ENCODE results near the gene TENT4B.

The TENT4B gene

GRCh38 chr16:50192386-50193050 lies 39.4 kb downstream of the TENT4B start:
- no peaks in the 10 kb centered on the region for H3K27me3 Mint-ChIP-seq
- ATAC-seq (replicated peaks), result no peak
- H3K9me3 Mint-ChIP-seq, result no peaks in the 10 kb centered on the region

GRCh38 chr16:50193594-50193993 lies 40.5 kb downstream of the TENT4B start:
- H3K27me3 Mint-ChIP-seq, result no peaks in the 10 kb centered on the region
- no peak overlapping the region for H3K4me3 Mint-ChIP-seq
- peak overlapping the region; percentile 68 to 81 for H3K27ac Mint-ChIP-seq
- DNase-seq (no peak), ATAC-seq (replicated peaks) (no peak)
- H3K4me1 Mint-ChIP-seq (ENCODE audit: low read depth in 2 of 2), result peaks cover 44 to 61% of the 10 kb centered on the region in 2 donors
- no peaks in the 10 kb centered on the region for H3K9me3 Mint-ChIP-seq
- H3K36me3 Mint-ChIP-seq (ENCODE audit: insufficient read depth), result peaks cover 20% of the 10 kb centered on the region

More at GRCh38 chr16:50192386-50193050, 39.4 kb downstream of the TENT4B start:
- peak overlapping the region; percentile 38 to 81 for H3K27ac Mint-ChIP-seq
- no peak for DNase-seq
- peaks cover 42 to 58% of the 10 kb centered on the region in 2 donors for H3K4me1 Mint-ChIP-seq (ENCODE audit: low read depth in 2 of 2)
- peak overlapping the region in 1 of 2 donors; percentile 3 for H3K4me3 Mint-ChIP-seq
- H3K36me3 Mint-ChIP-seq (ENCODE audit: insufficient read depth), result peaks cover 20% of the 10 kb centered on the region

- Mint-ChIP-seq H3K27me3 (no peaks in the 10 kb centered on the region), H3K27ac (peak overlapping the region; percentile 11 to 30), H3K4me3 (peak overlapping the region; percentile 4 to 48), H3K36me3 (ENCODE audit: insufficient read depth) (peaks cover 19% of the 10 kb centered on the region), H3K9me3 (no peaks in the 10 kb centered on the region), H3K4me1 (ENCODE audit: low read depth in 2 of 2) (peaks cover 47 to 66% of the 10 kb centered on the region in 2 donors)
- ATAC-seq (replicated peaks), result no peak
- DNase-seq, result no peak
Measured at GRCh38 chr16:50195276-50195675, 42.2 kb downstream of the TENT4B start.

GRCh38 chr16:50195756-50196155 lies 42.6 kb downstream of the TENT4B start:
- ATAC-seq (replicated peaks) (no peak), DNase-seq (no peak)
- Mint-ChIP-seq H3K36me3 (ENCODE audit: insufficient read depth) (peaks cover 19% of the 10 kb centered on the region), H3K27me3 (no peaks in the 10 kb centered on the region), H3K4me3 (peak overlapping the region in 1 of 2 donors; percentile 39), H3K27ac (peak overlapping the region; percentile 30 to 73), H3K9me3 (no peaks in the 10 kb centered on the region), H3K4me1 (ENCODE audit: low read depth in 2 of 2) (peaks cover 45 to 62% of the 10 kb centered on the region in 2 donors)

GRCh38 chr16:50197582-50197981 lies 44.5 kb downstream of the TENT4B start:
- Mint-ChIP-seq H3K4me3 (no peak overlapping the region), H3K4me1 (ENCODE audit: low read depth in 2 of 2) (peaks cover 47 to 63% of the 10 kb centered on the region in 2 donors)
- ATAC-seq (replicated peaks), result no peak

GRCh38 chr16:50198802-50199403 lies 45.8 kb downstream of the TENT4B start:
- H3K27ac Mint-ChIP-seq, result peak overlapping the region in 1 of 2 donors; percentile 29
- no peaks in the 10 kb centered on the region for H3K27me3 Mint-ChIP-seq
- DNase-seq (no peak), ATAC-seq (replicated peaks) (no peak)
- peaks cover 10% of the 10 kb centered on the region for H3K36me3 Mint-ChIP-seq (ENCODE audit: insufficient read depth)
- H3K4me1 Mint-ChIP-seq (ENCODE audit: low read depth in 2 of 2), result peaks cover 46 to 61% of the 10 kb centered on the region in 2 donors
- H3K9me3 Mint-ChIP-seq, result no peaks in the 10 kb centered on the region
- H3K4me3 Mint-ChIP-seq, result no peak overlapping the region

More at GRCh38 chr16:50197582-50197981, 44.5 kb downstream of the TENT4B start:
- DNase-seq, result no peak
- no peak overlapping the region for H3K27ac Mint-ChIP-seq
- H3K36me3 Mint-ChIP-seq (ENCODE audit: insufficient read depth), result peaks cover 15% of the 10 kb centered on the region
- no peaks in the 10 kb centered on the region for H3K9me3 Mint-ChIP-seq
- H3K27me3 Mint-ChIP-seq, result no peaks in the 10 kb centered on the region

- no peaks in the 10 kb centered on the region for H3K27me3 Mint-ChIP-seq
- DNase-seq (no peak), ATAC-seq (replicated peaks) (peak; percentile 39)
- peaks cover 6% of the 10 kb centered on the region for H3K36me3 Mint-ChIP-seq (ENCODE audit: insufficient read depth)
- H3K27ac Mint-ChIP-seq, result peak overlapping the region; percentile 28 to 90
- no peaks in the 10 kb centered on the region for H3K9me3 Mint-ChIP-seq
- peaks cover 42 to 60% of the 10 kb centered on the region in 2 donors for H3K4me1 Mint-ChIP-seq (ENCODE audit: low read depth in 2 of 2)
- no peak overlapping the region for H3K4me3 Mint-ChIP-seq
Measured at GRCh38 chr16:50201787-50202186, 48.7 kb downstream of the TENT4B start.

GRCh38 chr16:50202926-50203624 lies 50.0 kb downstream of the TENT4B start:
- peaks cover 6% of the 10 kb centered on the region for H3K36me3 Mint-ChIP-seq (ENCODE audit: insufficient read depth)
- peaks cover 33 to 58% of the 10 kb centered on the region in 2 donors for H3K4me1 Mint-ChIP-seq (ENCODE audit: low read depth in 2 of 2)
- DNase-seq, result no peak
- no peak overlapping the region for H3K4me3 Mint-ChIP-seq
- ATAC-seq (replicated peaks), result no peak
- H3K27ac Mint-ChIP-seq, result peak overlapping the region; percentile 66 to 77
- no peaks in the 10 kb centered on the region for H3K27me3 Mint-ChIP-seq
- no peaks in the 10 kb centered on the region for H3K9me3 Mint-ChIP-seq

- no peaks in the 10 kb centered on the region for H3K9me3 Mint-ChIP-seq
- no peak for DNase-seq
- H3K27ac Mint-ChIP-seq, result peak overlapping the region; percentile 1 to 66
- H3K27me3 Mint-ChIP-seq, result no peaks in the 10 kb centered on the region
- H3K36me3 Mint-ChIP-seq (ENCODE audit: insufficient read depth), result peaks cover 6% of the 10 kb centered on the region
- no peak overlapping the region for H3K4me3 Mint-ChIP-seq
- ATAC-seq (replicated peaks), result no peak
- H3K4me1 Mint-ChIP-seq (ENCODE audit: low read depth in 2 of 2), result peaks cover 36 to 60% of the 10 kb centered on the region in 2 donors
Measured at GRCh38 chr16:50203681-50204080, 50.6 kb downstream of the TENT4B start.

GRCh38 chr16:50204453-50205108 lies 51.5 kb downstream of the TENT4B start:
- H3K9me3 Mint-ChIP-seq, result no peaks in the 10 kb centered on the region
- H3K27ac Mint-ChIP-seq, result peak overlapping the region in 1 of 2 donors; percentile 1
- H3K4me1 Mint-ChIP-seq (ENCODE audit: low read depth in 2 of 2), result peaks cover 33 to 53% of the 10 kb centered on the region in 2 donors
- H3K4me3 Mint-ChIP-seq, result no peak overlapping the region
- ATAC-seq (replicated peaks) (peak; percentile 27), DNase-seq (no peak)
- H3K36me3 Mint-ChIP-seq (ENCODE audit: insufficient read depth), result peaks cover 4% of the 10 kb centered on the region
- H3K27me3 Mint-ChIP-seq, result no peaks in the 10 kb centered on the region

- Mint-ChIP-seq H3K4me3 (no peak overlapping the region), H3K4me1 (ENCODE audit: low read depth in 2 of 2) (peaks cover 34 to 52% of the 10 kb centered on the region in 2 donors), H3K36me3 (ENCODE audit: insufficient read depth) (peaks cover 14% of the 10 kb centered on the region), H3K27ac (peak overlapping the region; percentile 9 to 54), H3K9me3 (no peaks in the 10 kb centered on the region), H3K27me3 (no peaks in the 10 kb centered on the region)
- ATAC-seq (replicated peaks) (no peak), DNase-seq (no peak)
Measured at GRCh38 chr16:50207652-50208051, 54.5 kb downstream of the TENT4B start.

GRCh38 chr16:50208460-50208931 lies 55.4 kb downstream of the TENT4B start:
- ATAC-seq (replicated peaks) (no peak), DNase-seq (no peak)
- Mint-ChIP-seq H3K4me1 (ENCODE audit: low read depth in 2 of 2) (peaks cover 29 to 47% of the 10 kb centered on the region in 2 donors), H3K9me3 (no peaks in the 10 kb centered on the region), H3K36me3 (ENCODE audit: insufficient read depth) (peaks cover 18% of the 10 kb centered on the region), H3K4me3 (no peak overlapping the region), H3K27ac (peak overlapping the region; percentile 9 to 54), H3K27me3 (no peaks in the 10 kb centered on the region)
